ENCODE results near the gene STMN3.

Gene STMN3

DNA sequence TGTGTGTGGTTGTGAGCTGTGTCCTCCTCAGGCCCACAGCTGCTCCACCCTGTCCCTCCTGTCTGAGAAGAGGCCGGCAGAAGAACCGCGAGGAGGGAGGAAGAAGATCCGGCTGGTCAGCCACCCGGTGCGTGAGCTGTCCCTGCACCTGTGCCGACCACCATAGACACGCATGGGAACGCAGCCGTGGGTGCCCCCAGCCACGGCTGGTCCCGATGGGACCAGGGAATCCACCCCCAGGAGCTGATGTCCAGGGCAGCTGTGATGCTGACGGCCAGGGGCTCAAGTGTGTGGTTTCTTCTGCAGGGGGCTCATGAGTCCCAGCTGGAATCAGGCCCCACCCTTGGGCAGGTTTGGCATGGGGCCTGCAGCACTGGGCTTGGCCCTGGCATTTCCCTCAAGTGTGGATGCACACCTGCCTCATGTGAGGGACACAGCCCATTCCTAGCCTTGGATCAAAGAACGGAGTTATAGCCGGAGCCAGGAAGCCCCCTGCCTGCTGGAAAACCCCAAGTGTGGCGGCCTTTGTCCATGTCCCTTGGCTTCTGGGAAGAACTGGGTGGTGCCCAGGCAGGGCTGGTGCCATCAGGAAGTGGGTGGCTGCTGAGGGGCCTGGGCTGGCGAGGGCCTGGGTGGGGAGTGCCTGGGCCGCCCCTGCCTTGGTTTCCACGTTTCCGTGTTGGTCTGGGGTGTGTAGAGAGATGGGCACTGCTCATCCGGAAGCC lies 38.6 kb upstream of the STMN3 start:
- no peak for DNase-seq

DNA sequence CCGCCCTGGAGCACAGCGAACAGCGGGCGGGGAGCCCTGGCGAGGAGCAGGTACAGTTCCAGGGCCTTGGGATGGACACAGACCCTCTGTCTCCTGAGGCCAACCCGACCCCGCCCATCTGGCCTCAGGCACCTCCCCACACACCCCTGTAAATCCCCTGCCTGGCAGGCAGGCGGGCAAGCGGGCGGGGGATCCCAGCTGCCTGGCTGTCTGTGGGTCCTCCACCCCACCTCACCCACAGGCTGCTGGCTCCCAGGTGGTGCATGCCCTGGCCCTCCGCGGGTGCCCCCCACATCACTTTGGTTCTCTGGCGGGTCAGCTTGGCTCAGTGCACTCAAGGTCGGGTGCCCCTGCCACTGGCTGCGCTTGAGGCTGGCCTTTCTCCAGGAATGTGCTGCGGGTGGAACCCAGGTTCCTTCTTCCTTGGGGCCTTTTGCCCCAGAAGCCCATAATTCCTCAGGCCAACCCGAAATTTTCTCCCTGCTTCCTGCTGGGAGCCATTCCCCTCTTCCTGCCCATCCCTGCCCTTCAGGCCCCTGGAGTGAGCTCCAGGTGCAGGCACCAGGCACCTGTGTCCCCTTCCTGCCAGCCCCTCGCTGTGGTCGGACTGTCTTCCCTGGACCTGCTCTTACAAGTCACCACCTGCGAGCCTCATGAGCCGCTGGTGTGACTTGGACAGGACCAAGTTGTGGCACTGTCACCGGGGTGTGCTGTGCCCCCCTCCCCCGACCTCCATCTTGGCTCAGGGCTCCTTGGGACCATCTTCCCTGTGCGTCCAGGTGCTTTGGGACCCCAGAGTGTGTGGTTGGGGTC lies 37.9 kb upstream of the STMN3 start:
- no peak for DNase-seq

DNA sequence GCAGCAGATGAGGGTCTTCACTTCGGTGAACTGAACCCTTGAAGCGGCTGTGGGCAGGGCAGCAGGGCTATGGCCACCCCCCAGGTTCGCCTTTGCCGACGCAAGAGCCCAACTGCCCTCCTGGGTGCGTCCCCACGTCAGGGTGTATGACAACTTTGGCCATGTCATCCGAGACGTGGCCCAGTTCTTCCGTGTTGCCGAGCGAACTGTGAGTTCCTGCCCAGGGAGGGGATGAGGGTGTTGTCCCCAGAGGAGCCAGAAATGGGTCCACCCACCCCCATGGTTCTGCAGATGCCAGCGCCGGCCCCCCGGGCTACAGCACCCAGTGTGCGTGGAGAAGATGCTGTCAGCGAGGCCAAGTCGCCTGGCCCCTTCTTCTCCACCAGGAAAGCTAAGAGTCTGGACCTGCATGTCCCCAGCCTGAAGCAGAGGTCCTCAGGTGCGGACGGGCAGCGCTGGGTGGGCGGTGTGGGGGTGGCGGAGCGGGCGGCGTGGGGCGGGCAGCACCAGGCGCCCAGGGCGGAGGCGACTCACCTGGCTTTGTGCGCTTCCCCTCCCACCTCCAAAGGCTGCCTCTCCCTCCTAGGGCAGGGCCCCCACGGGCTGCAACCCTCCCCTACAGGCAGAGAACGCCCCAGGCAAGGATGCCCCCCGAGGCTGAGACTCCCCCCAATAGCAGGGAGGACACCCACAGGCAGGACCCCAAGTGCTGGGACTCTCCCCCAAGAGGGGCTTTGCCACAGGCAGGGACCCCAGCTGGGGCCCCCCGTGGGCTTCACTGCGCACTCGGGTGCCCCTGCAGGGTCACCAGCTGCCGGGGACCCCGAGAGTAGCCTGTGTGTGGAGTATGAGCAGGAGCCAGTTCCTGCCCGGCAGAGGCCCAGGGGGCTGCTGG lies 37.0 kb upstream of the STMN3 start:
- no peak for DNase-seq

DNA sequence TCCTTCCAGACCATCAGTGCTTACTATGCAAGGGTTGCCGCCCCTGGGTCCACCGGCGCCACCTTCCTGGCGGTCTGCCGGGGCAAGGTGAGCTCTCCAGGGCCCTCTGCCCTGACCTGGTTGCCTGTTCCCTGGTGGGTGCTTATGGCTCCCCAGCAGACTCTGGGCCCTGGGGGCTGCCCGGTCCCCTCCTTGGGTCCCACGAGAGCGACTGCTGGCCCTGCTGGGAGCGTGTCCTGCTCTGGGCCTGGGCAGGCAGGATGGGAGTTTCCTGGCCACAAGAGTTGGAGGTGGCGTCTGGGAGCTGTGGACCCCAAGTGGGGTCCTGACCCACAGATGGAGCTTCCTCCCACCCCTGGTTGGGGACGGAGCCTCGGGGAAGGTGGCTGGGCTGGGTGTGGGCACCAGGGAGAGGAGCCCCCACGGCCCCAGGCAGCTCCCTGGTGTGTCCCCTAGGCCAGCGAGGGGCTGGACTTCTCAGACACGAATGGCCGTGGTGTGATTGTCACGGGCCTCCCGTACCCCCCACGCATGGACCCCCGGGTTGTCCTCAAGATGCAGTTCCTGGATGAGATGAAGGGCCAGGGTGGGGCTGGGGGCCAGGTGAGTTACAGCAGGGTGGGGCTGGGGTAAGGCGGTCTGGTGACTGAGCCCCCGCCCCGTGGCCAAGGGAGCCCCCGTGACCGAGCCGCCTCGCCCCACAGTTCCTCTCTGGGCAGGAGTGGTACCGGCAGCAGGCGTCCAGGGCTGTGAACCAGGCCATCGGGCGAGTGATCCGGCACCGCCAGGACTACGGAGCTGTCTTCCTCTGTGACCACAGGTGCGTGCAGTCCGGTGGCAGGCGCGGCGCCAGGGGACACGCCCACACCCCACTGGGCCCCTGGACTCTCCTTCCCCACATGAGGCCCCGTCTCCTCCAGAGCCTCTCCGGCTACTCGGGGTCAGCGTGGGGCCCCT lies 36.1 kb upstream of the STMN3 start:
- DNase-seq: no peak

DNA sequence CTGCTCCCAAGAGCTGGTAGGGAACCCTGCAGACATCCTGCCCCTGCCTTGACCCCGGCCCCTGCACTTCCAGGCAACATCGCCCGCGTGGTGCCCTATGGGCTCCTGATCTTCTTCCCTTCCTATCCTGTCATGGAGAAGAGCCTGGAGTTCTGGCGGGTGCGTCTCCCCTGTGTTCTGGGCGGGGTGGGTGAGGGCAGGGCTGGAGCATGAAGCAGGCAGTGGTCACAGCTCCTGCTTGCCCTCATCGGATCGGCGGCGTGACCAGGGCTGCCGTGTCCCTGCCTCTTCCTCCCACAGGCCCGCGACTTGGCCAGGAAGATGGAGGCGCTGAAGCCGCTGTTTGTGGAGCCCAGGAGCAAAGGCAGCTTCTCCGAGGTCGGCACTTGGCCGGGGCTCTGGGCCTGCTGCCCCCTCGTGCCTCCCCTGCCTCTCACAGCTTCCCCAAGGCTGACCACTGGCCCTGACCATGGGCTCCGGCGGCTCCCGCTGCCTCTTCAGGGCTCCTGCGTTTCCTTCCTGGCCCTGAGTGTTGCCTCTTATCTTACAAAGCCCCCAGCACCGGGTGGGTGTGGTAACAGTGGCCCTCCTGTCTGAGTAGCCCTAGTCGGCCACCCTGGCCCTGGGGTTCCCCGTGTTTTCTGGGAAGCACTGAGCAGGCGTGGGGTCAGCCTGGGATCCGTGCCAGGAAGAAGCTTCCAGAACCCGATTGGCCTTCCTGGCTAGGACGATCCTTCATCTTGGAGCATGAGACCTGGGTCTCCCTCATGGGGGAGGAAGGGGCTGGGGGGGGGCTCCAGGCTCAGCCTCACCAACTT lies 35.2 kb upstream of the STMN3 start:
- no peak for DNase-seq

DNA sequence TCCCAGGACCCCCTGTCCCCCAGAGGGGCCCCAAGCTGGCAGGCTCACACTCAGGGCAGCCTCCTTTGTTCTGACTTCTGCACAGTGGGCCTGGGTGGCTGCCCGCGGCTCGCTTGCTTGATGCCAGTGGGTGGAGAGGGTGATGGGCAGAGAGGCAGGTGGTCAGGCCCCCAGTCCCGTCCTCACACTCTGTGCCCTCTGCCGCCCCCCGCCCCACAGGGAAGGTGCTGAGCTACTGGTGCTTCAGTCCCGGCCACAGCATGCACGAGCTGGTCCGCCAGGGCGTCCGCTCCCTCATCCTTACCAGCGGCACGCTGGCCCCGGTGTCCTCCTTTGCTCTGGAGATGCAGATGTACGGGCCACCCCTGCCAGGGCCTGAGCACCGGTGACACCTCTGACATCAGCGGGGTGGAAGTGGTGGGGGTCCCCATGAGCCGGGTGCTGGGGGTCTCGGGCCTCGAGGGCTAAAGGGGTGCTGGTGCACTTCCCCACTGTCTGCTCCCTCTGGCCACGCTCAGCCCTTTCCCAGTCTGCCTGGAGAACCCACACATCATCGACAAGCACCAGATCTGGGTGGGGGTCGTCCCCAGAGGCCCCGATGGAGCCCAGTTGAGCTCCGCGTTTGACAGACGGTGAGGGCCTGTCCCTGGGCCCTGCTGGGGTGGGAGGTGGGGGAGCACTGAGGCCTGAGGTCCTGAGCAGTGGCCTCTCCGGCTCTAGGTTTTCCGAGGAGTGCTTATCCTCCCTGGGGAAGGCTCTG lies 34.4 kb upstream of the STMN3 start:
- no peak for DNase-seq

DNA sequence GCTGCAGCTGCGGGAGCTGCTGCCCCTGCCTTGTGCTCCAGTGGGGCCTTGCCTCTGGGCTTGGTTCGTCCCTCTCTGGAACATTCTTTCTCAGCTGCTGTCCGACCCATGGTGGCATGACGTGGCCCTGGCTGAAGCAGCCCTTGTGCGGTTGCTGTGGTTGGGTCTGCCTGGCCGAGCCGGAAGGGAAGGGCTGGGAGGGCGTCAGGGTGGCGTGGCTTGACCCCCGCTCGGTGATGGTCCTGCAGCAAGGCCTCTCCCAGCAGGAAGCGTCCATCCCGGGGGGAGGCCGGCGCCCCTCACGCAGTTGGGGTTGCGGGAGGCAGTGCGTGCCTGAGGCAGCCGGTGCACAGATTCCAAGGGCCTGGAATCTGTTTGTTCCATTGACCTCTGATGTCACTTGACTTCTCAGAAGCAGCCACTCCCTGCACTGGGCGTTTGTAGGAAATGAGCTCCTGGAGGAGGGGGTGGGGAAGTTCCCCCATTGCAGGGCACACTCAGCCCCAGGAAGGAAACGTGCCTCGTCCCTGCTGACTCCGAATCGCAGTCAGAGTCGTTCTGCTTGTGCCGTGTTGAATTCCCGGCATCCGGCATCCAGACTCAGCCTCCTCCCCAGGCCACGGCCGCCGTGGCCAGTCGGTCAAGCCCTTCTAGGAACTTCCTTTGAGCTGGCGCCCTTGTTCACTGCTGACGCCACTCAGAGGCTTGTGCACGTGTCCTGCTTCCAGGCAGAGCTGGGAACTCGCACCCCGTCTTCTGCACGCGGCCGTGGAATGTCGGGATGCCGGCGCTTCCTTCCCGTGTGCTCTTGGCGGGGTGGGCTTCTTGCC lies 33.5 kb upstream of the STMN3 start:
- no peak for DNase-seq

DNA sequence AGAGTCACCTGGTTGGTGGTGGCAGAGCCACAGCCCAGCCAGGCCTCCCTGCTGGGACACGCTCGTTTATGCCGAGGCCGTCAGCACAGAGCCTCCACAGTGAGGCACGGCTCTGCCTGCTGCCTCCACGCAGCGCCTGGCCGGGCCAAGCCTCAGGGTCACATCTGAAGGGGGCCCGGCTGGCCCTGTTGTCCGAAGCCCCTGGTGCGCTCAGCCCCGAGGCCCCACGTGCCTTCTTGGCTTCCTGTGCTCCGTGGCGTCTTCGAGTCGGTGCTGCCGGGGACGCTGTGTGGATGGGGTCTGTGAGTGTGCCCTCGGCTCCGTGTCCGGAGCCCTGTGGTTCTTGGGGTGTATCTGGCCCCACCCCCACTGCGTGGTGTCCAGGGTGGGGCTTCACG lies 32.9 kb upstream of the STMN3 start:
- no peak for DNase-seq

DNA sequence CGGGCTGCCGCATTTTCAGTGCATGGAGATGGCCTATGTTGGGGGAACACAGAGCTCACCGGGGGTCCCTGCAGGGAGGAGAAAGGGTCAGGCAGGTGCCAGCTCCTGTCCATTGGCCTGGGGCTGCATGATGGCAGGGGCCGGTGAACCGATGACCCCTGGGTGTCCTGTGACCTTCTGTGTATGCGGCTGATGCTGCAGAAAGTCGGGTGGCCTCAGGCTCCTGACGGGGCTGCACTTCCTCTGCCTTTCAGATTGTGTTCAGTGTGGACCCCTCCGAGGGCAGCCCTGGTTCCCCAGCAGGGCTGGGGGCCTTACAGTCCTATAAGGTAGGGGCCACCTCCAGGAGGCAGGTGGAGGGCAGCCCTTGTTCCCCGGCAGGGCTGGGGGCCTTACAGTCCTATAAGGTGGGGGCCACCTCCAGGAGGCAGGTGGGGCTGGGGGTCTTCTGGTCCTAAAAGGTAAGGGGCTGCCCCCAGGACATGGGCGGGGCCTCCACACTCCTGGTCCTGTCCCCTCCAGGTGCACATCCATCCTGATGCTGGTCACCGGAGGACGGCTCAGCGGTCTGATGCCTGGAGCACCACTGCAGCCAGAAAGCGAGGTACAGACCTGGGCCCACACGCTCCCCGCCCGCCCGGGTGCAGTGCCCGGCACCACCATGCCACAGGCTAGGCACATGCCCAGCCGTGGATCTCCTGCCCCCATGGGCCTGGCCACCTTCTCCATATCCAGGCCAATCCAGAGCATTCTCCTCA lies 32.2 kb upstream of the STMN3 start:
- DNase-seq: no peak

DNA sequence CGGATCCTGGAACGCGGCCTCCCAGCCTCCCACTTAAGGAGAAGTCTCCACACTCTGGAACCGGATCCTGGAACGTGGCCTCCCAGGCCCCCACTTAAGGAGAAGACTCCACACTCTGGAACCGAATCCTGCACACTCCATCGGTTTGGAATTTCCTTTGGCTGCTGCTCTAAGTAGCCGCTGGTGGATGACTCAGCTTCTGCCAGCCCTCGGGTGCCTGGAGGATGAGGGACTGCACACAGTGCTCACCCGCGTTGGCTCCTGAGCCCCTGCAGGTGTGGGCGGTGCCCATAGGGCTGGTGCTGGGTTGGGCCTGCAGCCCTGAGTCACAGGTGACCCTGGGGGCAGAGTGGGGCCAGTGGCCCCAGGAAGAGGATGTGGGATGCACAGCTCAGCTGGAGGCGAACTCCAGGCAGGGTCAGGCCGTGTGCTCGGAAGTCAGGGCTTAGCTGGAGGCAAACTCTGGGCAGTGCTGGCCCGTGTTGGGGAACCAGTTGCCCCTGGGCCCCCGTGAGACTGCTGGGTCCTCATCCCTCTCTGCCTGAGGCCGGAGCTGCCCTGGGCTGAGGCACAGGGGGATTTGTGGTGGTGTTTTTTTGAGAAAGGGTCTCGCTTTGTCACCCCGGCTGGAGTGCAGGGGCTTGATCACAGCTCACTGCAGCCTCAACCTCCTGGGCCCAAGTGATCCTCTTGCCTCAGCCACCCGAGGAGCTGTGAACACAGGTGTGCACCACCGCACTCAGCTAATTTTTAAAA lies 29.3 kb upstream of the STMN3 start:
- DNase-seq: no peak

DNA sequence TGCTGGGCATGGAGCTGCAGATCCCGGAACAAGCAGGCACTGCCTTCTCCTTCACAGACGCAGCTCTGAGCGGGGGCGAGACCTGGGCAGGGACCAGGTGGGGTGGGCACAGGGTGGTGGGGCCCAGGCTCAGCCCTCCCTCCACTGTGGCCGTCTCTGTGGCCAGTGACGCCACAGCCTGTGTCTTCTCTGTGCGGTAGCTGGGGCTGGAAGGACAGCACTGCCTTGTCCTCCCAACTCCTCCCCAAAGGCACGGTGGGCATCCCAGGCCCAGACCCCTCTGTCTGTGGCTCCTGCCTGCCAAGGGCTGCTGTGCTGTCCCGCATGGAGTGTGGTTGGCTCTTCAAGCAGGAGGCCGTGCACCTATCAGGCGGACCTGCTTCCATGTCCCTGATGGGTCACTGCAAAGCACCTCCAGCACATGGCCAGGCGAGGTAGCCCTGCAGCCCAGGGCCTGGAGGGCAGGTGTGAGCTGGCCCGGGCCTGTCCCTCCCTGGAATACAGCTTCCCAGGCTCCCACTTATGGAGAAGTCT lies 28.5 kb upstream of the STMN3 start:
- DNase-seq: no peak

DNA sequence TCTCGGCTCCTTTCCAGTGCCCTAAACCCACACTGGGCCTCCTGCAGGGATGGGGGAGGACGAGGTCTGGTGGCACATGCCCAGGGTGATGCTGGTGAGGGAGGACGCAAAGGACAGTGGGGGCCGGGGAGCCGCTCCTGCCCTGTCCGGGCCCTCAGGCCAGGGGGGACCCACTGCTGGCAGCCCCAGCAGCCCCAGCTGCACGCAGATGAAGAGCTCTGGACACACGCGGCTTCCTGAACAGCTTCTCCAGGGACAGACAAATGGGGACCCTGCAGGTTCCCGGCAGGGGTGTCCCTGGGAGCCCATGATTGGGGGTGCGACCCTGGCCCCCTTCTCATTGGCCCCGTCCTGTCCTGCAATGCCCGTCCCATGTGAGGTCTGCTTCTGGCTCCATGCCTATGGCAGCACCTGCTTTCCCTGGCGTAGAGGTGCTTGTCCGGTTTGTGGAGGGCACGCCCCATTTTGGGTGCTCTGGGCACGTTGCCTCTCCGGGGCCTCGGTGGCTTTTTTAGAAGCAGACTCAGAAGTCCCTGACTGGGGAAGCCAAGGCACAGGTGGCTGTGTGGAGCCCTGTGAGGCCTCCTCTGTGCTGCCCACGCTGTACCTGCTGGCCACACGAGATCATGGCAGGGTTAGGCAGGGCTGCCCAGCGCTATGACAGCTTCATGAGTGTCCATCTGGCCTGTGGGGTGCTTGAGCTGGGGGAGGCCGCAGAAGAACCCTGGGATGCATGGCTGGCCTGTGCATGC lies 27.8 kb upstream of the STMN3 start:
- DNase-seq: no peak

DNA sequence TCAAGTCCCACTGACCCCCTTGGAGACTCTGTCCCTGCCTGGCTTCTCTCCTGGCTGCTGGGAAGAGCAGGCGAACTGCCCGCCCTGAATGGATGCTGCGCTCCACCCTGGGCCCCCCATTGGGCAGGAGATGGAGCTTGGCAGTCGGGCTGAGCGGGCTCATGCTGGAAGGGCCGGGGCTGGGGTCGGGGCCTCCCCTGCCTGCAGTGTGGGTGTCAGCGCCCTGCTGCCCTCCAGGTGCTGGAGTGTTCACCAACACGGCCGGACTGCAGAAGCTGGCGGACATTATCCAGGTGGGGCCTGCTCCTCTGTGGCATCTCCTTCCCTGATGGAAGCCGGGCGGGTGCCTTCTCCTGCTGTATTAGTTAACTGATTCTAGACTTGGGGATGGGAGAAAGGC lies 27.2 kb upstream of the STMN3 start:
- no peak for DNase-seq

DNA sequence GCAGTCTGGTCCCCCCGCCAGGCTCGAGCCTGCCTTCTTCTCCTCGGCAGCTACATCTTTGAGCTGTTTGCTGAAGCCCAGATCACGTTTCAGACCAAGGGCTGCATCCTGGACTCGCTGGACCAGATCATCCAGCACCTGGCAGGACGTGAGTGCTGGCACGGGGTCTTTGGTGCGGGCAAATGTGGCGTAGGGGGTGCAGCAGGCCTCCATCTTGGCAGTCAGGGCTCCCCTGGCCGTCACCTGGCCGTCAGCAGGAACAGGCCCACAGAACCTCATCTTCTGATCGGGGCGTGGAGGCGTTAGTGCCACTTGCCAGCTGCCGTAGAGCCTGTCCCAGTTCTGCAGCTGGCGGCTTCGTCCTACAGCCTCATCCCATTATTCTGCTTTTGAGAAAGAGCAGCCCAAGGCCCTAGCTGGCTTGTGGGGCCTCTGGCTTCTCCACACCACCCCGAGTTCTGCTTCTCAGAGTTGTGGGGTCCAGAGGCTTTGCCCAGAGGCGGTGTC lies 26.6 kb upstream of the STMN3 start:
- no peak for DNase-seq

DNA sequence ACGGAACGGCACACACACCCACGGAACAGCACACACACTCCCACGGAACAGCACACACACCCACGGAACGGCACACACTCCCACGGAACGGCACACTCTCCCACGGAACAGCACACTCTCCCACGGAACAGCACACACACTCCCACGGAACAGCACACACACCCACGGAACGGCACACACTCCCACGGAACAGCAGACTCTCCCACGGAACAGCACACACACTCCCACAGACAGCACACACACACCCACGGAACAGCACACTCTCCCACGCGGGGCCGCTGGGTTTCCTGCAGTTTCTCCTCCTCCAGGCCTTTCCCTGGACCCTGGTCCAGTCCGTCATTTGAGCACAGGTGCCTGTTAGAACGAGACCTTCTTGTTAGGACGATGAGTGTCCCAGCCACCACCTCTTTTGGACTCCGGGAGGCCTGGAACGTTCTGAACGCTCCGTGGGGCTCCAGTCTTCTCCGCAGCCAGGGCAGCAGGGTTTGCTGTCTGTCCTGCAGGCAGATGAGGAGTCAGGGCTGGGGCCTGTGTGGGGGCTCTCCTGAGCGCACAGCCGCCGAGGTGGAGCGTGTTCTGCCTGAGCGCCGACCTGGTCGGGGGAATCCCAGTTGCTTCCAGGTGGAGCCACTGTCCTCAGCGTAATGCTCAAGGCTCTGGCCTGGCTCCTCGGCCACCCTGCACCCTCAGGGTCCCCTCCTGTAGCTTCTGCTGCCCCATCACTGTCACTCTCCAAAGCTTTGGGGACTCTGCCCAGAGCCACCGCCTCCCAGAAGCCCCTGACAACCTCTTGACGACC lies 25.6 kb upstream of the STMN3 start:
- DNase-seq: no peak

DNA sequence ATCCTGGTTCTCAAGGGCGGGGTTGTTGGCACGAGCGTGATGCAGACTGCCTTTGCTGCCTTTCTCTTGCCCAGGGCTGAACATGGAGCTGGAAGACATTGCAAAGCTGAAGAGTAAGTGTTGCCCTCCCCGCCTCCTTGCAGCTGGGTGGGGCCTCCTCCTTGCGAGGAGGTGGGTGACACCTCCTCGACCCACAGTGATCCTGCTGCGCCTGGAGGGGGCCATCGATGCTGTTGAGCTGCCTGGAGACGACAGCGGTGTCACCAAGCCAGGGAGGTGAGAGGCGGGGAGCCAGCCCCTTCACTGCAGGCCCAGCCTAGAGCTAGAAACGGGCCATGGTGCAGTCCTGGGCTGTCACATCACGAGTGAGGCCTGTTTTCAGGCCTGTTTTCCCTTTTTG lies 24.8 kb upstream of the STMN3 start:
- DNase-seq: no peak

Data from NK-92 treated with Interleukin-12 subunit alpha and Interleukin-12 subunit beta, amount 100 ng/mL, for 24 hours (cell line).